ENCODE measurements around the gene TIMELESS.
A peak's percentile ranks its signal among the peaks of the same experiment; 100 is the strongest.
"Not testable (repeated sequence)": the region's sequence is repeated elsewhere in the genome, so short reads cannot be mapped to it uniquely, and the experiment has no call there.

The TIMELESS gene

GRCh38 chr12:56448860-56449621 lies at the start of gene TIMELESS:
TIMELESS (minus strand) TSS chr12:56449426; CDS start chr12:56434170, 15,256 bp downstream.
- DNase-seq (ENCODE audit: low read depth in 2 of 2) = peak; percentile 73 to 80

GRCh38 chr12:56498126-56498902 lies 49.1 kb upstream of the TIMELESS start:
- DNase-seq (ENCODE audit: low read depth in 2 of 2) = not testable (repeated sequence)

- peak; percentile 28 to 66 for DNase-seq (ENCODE audit: low read depth in 2 of 2)
Observed at GRCh38 chr12:56496704-56497103, 47.5 kb upstream of the TIMELESS start.

GRCh38 chr12:56494481-56494880 lies 45.3 kb upstream of the TIMELESS start:
- DNase-seq (ENCODE audit: low read depth in 2 of 2) = not testable (repeated sequence)

- DNase-seq (ENCODE audit: low read depth in 2 of 2) = not testable (repeated sequence)
Observed at GRCh38 chr12:56494106-56494415, 44.8 kb upstream of the TIMELESS start.

GRCh38 chr12:56493409-56494105 lies 44.3 kb upstream of the TIMELESS start:
- DNase-seq (ENCODE audit: low read depth in 2 of 2) = not testable (repeated sequence)

GRCh38 chr12:56490360-56490759 lies 41.1 kb upstream of the TIMELESS start:
- no peak for DNase-seq (ENCODE audit: low read depth in 2 of 2)

GRCh38 chr12:56488041-56488955 lies 39.1 kb upstream of the TIMELESS start, which contains the start of gene GLS2:
GLS2 (minus strand) TSS chr12:56488161; CDS start chr12:56488118, 43 bp downstream.
- DNase-seq (ENCODE audit: low read depth in 2 of 2) = peak; percentile 47 to 53

GRCh38 chr12:56487448-56488040 lies 38.3 kb upstream of the TIMELESS start:
- peak in 1 of 2 experiments; percentile 14 for DNase-seq (ENCODE audit: low read depth in 2 of 2)

GRCh38 chr12:56486694-56487093 lies 37.5 kb upstream of the TIMELESS start:
- no peak for DNase-seq (ENCODE audit: low read depth in 2 of 2)

GRCh38 chr12:56484566-56484965 lies 35.3 kb upstream of the TIMELESS start:
- no peak for DNase-seq (ENCODE audit: low read depth in 2 of 2)

- DNase-seq (ENCODE audit: low read depth in 2 of 2) = no peak
Observed at GRCh38 chr12:56479625-56480024, 30.4 kb upstream of the TIMELESS start.

- DNase-seq (ENCODE audit: low read depth in 2 of 2) = no peak
Observed at GRCh38 chr12:56477521-56478225, 28.4 kb upstream of the TIMELESS start.

GRCh38 chr12:56476972-56477432 lies 27.8 kb upstream of the TIMELESS start:
- no peak for DNase-seq (ENCODE audit: low read depth in 2 of 2)

GRCh38 chr12:56476143-56476542 lies 26.9 kb upstream of the TIMELESS start:
- no peak for DNase-seq (ENCODE audit: low read depth in 2 of 2)

- no peak for DNase-seq (ENCODE audit: low read depth in 2 of 2)
Observed at GRCh38 chr12:56474389-56474788, 25.2 kb upstream of the TIMELESS start.

- no peak for DNase-seq (ENCODE audit: low read depth in 2 of 2)
Observed at GRCh38 chr12:56469007-56469930, 20.0 kb upstream of the TIMELESS start.

GRCh38 chr12:56468216-56469006 lies 19.2 kb upstream of the TIMELESS start, which contains the start of gene SPRYD4:
SPRYD4 (plus strand) TSS chr12:56468578; CDS start chr12:56468592, 14 bp downstream.
- DNase-seq (ENCODE audit: low read depth in 2 of 2) = peak; percentile 86 to 89

Measured in stimulated activated CD4-positive, alpha-beta T cell treated with anti-CD3 and anti-CD28 coated beads, Interleukin-12 subunit alpha, Interleukin-12 subunit beta, amount 100 ng/mL, for 24 hours (primary cell).